ENCODE data around the gene USP53.
"Not testable (repeated sequence)": the region's sequence is repeated elsewhere in the genome, so short reads cannot be mapped to it uniquely, and the experiment has no call there.

Gene USP53

GRCh38 chr4:119315036-119315435 is 102.5 kb downstream of the USP53 start:
- no peak for DNase-seq (ENCODE audit: low read depth in 2 of 2)

- no peak for DNase-seq (ENCODE audit: low read depth in 2 of 2)
Observed at GRCh38 chr4:119317990-119318389, 105.5 kb downstream of the USP53 start.

GRCh38 chr4:119321921-119322687 is 109.6 kb downstream of the USP53 start, which contains the start of gene FABP2:
TSS of gene FABP2 (minus strand) at chr4:119322138. CDS start at chr4:119322102, 36 bp downstream.
- DNase-seq (ENCODE audit: low read depth in 2 of 2) = no peak

GRCh38 chr4:119328695-119329094 is 116.2 kb downstream of the USP53 start:
- DNase-seq (ENCODE audit: low read depth in 2 of 2) = no peak

- no peak for DNase-seq (ENCODE audit: low read depth in 2 of 2)
Observed at GRCh38 chr4:119329835-119330620, 117.5 kb downstream of the USP53 start.

GRCh38 chr4:119336332-119336979 is 123.9 kb downstream of the USP53 start:
- not testable (repeated sequence) for DNase-seq (ENCODE audit: low read depth in 2 of 2)

- no peak for DNase-seq (ENCODE audit: low read depth in 2 of 2)
Observed at GRCh38 chr4:119337010-119337409, 124.5 kb downstream of the USP53 start.

GRCh38 chr4:119339895-119340294 is 127.4 kb downstream of the USP53 start:
- not testable (repeated sequence) for DNase-seq (ENCODE audit: low read depth in 2 of 2)

- DNase-seq (ENCODE audit: low read depth in 2 of 2) = not testable (repeated sequence)
Observed at GRCh38 chr4:119343293-119343692, 130.8 kb downstream of the USP53 start.

Measured in stimulated activated CD8-positive, alpha-beta memory T cell treated with anti-CD3 and anti-CD28 coated beads, Interleukin-2, amount 100 ng/mL, for 1 hour (primary cell).